ENCODE data around the gene CHRM1.
"Not testable (repeated sequence)": the region's sequence is repeated elsewhere in the genome, so short reads cannot be mapped to it uniquely, and the experiment has no call there.

The CHRM1 gene, protein sequence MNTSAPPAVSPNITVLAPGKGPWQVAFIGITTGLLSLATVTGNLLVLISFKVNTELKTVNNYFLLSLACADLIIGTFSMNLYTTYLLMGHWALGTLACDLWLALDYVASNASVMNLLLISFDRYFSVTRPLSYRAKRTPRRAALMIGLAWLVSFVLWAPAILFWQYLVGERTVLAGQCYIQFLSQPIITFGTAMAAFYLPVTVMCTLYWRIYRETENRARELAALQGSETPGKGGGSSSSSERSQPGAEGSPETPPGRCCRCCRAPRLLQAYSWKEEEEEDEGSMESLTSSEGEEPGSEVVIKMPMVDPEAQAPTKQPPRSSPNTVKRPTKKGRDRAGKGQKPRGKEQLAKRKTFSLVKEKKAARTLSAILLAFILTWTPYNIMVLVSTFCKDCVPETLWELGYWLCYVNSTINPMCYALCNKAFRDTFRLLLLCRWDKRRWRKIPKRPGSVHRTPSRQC

DNA sequence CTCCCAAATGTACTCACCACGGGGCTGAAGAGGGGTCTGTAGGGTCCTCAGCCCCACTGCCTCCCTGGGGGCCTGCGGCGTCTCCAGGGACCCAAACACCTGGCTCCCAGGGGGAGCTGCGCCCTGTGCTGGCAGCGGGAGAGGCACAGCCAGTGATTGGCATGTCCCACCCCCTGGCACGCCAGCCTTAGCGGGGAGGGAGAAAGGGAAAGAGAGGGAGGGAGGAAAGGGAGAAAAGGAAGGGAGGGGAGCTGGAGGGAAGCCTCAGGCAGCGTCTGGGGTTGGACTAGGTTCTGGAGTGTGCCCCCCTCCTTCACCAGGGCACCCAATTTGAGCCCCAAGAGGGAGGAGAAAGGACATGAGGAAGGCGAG lies at the start of gene CHRM1:
TSS of gene CHRM1 (minus strand) at position 163 of the 372 bp plus-strand sequence. CDS start 10,263 bp downstream, outside the sequence.
- DNase-seq, result no peak

DNA sequence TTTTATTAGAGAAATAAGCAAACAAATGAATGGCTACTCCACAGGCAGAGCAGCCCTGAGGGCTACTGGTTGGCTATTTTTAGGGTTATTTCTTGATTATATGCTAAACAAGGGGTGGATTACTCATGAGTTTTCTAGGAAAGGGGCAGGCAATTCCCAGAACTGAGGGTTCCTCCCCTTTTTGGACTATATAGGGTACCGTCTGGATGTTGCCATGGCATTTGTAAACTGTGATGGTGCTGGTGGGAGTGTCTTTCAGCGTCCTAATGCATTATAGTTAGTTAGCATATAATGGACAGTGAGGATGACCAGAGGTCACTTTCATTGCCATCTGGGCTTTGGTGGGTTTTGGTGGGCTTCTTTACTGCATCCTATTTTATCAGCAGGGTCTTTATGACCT lies 44.4 kb upstream of the CHRM1 start:
- DNase-seq, result no peak

DNA sequence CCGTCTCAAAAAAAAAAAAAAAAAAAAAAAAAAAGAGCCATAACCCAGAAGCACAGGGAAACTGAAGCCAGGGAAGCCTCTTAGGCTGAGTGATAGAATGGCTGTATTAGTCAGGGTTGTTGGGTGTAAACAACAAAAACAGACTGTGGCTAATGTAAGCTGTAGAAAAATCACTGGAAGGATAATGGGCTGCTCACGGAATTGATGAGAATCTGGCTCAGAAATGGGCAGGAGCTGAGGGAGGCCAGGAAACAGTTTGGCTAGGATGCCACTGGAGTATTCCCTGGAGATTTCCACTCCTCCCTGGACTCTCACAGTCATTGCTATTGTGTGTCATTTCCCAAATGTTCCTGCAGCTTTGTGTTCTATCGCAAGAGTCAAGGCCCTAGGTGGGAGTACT lies 41.2 kb upstream of the CHRM1 start:
- no peak for DNase-seq

DNA sequence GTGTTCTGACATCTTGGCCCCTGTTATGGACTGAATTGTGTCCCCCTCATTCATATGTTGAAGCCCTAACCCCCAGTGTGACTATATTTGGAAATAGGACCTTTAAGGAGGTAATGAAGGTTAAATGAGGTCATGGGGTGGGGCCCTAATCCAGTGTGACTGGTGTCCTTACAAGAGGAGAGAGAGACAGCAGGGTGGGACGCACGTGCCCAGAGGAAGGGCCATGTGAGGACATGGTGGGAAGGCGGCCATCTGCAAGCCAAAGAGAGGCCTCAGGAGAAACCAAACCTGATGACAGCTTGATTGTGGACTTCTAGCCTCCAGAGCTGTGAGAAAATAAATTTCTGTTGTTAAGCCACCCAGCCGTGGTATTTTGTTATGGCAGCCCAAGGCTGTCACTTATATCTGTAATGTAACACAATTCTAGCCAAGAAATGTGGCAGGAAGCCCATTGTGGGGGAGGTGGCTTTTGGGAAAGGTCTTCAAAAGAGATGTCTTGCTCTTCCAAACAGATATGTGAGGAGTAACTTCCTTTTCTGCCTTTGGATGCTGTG lies 39.9 kb upstream of the CHRM1 start:
- no peak for DNase-seq

DNA sequence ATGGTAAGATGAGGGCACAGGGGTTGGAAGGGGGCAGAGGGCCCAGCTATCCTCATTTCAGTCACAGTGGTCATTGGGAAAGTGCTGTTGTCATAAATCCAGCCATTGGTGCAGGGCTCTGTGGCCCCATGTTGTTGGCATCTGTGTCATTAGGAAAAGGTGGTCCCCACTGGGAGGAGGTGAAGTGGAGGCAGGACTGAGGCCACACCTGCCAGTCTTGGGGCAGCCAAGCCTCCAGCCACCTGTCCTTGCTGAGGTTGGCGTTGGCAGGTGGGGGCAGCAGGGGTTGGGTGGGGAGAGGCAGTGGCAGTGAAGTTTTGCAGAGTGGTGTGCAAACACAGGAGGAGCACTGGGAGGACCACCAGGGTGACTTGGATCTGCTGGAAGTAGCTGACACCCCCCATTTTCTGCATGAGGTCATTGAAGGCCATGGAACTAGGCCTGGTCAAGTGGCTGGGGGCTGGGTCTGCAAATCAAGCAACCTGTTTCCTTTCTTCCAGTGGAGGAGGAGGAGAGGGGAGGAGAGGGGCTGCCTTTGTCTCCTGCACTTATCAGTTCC lies 38.3 kb upstream of the CHRM1 start:
- DNase-seq, result no peak

DNA sequence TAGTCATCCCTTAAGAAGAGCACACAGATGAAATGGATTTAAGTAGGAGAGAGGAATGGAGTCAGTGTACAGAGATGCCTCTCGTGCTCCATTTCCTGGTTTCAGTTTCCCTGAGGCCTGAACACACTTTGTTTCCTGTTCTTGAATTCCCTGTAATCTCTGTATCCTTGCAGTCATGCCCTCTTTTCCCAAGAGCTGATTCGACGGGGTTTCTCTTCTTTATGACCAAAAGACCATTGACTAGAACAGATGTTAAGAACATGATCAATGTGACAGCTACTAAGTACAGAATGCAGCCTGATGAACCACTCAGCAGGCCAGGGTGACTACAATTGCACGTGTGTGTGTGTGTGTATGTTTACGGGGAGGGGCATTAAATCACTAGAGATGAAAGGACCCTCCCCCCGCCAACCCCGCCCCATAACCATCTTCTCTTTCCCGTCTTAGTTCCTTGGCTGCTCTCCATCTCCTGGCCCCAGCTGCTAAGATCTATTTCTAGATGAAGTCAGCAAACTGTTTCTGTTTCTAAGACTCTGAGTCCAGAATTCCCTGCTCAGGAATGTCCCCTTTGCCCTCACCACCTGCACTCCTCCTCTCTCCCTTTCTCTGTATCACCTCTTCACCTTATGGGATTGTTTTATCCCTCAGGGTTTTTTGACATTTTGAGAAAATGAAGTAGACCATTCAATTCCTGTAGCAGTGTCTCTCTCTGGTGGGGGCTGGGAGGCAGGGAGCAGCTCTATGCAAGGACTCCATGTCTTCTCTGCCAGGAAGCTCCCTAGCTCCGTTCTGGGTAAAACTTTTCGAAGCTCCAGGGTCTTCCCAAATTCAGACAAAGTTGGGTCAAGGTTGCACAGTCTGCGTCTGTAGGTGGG lies 37.6 kb upstream of the CHRM1 start:
- DNase-seq, result no peak

DNA sequence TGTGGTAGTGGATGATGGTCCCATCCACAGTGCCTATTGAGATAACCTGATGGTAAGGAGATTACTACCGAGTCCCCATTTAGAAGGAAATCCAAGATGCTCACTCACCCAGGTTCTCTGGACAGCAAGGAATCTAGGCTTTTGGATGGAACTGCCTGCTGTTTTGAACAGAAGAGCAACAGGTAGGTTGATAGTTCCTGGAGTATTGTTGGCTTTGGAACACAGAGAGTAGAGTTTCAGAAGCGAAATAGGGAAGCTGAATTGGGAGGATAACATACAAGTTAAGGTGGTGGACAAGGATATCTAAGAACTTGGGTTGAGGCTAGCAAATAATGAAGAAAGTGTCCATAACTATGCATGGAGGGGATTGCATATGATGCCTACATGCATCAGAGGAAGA lies 36.0 kb upstream of the CHRM1 start:
- DNase-seq, result no peak

DNA sequence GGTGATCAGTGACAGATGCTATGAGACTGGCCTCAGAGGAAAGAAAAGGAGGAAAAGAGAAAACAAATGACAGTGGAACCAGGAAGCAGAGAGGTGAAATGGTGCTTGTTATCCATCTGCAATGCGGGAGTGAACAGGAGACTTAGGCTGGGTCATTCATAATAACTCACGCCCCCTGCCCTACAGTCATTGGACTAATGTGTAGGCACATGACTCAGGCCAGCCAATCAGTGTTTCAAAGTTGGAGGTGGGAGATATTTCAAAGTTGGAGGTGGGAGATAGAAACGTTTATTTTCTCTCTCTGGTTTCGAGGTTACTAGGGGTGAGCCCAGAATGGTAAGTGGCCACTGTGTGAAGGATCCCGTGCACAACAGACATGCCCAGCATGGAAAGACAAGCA lies 33.3 kb upstream of the CHRM1 start:
- DNase-seq, result no peak

DNA sequence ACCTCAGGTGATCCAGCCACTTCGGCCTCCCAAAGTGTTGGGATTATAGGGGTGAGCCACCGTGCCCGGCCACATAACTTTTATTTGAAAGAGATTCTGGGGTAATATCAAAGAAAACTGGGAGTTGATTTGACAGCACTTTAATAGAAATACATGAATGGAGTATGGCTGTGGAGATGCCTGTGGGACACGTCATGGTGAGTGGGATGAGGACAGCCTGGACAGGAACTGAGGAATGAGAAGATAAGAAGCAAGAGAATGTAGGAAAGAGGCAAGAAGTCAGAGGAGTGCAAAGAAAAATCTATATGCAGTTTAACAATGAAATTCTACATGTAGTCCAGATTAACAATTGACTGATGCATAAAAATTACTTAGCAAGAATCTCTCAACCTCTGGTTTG lies 32.6 kb upstream of the CHRM1 start:
- no peak for DNase-seq

DNA sequence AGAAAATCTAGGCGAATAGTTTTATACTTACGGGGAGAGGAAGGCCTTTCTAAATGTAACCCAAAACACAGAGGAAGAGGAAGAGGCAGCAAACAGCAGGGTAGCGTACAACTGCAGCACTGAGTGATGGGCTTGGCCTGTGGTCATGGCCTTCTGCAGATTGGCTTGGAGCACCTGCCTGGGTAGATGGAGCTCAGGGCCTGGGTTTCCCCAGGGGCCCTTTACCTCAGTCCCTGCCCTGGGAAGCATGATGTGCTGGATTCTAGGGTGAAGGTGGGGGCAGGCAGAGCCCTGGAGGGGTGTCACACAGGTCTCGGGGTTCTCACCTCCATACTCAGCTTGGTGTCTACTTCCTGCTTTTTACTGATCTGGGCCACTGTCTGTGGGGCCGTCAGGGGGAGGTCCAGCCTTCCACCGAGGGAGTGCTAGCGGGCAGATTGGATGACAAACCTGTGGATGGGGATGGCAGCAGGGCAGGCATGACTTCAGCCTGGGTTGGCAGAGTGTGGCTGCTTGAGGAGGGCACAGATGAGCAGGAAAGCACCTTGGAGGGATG lies 27.7 kb upstream of the CHRM1 start:
- DNase-seq, result no peak

DNA sequence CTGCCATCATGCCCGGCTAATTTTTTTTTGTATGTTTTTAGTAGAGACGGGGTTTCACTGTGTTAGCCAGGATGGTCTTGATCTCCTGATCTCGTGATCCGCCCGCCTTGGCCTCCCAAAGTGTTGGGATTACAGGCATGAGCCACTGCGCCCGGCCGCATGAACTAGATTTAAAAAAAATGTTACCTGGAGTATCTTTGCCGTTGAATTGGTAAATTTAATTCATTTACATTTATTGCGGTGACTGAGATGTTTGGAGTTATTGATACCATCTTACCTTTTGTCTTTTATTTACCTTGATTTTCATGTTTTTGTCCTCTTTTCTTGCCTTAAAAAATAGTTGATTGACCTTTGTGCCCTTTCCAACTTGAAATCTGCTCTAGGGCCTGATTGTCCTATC lies 24.4 kb upstream of the CHRM1 start:
- DNase-seq, result not testable (repeated sequence)

DNA sequence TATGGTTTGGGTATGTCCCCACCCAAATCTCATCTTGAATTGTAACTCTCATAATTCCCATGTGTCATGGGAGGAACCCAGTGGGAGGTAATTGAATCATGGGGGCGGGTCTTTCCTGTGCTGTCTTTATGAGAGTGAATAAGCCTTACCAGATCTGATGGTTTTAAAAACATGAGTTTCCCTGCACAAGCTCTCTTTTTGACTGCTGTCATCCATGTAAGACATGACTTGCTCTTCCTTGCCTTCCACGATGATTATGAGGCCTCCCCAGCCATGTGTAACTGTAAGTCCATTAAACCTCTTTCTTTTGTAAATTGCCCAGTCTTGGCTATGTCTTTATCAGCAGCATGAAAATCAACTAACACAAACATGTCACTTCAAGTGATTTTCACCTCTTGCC lies 16.4 kb upstream of the CHRM1 start:
- DNase-seq, result not testable (repeated sequence)

DNA sequence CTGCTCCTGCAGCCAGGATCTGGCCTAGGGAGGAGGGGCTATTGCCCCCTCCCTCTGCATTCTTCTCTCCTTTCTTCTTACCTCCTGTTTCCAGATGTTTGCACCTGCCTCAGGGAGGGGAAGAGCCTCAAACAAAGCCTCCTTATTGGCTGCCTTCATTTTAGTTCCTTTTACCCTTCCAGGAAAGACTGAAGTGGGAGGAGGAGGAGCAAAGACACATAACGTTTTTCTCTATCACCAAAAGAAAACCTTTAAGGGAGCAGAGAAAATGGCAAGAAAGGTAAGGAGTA lies 13.3 kb upstream of the CHRM1 start:
- DNase-seq, result no peak

DNA sequence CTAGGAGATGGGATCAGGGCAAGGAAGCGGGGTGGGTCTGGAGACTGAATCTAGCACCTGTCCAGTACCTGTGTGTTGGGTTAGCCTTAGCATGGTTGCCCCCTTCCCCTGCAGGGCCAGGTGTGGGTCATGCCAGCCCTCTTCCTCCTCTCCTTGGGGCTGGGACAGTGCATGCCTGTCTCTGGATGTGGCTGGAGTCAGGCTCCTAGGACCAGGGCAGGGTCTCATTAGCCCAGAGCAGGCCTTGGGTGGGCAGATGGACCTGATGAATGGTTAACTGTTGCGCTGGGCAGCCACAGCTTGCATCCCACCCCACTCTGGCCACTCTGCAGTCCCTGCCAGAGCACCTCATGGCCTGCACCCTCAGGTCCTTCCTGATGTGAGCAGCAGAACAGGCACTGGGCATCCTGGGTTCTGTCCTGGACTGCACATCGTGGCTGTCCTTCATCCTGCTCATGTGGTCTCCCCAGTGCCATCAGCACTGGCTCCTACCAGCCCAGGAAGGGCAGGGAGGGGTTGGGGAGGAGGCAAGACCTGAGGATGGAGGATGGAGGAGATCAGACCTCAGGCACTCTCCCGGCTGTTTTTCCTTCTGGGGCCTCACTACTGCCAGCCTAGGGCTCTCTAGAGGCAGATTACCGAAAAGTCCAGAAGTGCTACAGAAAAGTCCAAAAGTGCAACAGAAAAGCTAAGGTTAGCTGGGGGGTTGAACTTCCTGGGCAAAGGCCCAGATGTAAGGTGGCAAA lies 12.8 kb upstream of the CHRM1 start:
- no peak for DNase-seq

DNA sequence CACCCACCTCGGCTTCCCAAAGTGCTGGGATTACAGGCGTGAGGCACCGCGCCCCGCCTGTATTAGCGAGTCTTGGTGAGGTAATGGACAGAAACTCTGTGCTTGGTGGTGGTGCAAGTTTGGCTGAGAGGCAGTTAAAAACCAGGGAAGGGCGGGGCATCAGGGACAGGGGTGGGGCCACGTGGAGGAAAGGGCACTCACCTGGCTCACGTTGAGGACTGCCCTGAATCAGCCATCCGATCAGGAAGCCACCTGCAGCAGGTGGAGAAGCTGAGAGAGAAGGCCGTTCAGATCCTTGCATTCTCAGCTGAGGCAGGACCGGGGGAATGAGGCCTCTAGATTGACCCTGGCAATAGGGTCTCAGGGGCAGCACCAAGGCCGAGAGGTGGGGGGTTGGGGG lies 12.1 kb upstream of the CHRM1 start:
- no peak for DNase-seq

DNA sequence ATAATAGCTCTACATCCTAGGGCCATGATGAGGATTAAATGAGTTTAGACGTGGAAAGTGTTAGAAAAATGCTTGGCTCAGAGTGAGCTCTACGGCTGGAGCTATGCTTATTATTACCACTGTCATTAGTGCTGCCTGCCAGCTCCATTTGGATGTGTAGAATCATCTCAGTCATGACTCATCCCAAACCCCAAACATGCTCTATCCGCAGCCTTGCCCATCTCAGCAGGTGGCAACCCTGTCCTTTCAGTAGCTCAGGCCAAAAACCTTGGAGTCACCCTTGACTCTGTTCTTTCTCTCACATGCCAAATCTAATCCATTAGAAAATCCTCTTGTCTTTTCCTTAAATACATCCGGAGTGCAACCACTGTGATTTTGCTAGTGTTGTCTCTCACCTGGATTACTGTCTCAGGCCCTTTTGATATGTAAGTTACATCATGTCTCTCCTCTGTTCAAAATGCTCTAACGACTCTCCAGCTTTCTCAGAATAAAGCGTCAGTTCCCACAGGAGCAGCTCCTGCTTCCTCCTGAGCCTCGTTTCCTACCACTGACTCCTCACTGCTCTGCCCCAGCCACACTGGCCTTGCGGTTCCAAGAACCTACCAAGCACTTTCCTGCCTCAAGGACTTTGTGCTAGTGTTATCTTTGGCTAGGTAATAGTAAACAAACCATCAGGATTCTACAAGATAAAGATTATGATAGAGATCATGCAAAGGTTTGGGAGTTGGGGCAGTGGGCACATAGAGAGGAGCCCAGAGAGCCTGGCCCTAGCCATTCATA lies 10.5 kb upstream of the CHRM1 start:
- no peak for DNase-seq

DNA sequence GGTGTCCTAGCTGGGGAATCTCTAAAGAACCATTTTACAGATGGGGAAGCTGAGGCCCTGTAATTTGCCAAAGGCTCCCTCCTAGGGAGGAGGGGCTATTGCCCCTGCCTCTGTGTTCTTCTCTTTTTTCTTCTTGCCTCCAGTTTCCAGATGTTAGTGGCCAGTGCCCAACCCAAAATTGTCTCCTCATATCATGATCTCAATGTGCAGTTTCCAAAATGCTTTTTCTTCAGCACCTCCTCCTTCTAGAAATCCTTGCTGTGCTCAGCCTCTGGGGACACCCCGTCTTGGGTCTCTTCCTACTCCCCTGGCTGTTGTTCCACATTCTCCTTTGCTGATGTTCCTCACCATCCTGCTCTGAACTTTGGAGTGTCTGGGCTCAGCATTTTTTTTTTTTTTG lies 9.5 kb upstream of the CHRM1 start:
- DNase-seq, result no peak

DNA sequence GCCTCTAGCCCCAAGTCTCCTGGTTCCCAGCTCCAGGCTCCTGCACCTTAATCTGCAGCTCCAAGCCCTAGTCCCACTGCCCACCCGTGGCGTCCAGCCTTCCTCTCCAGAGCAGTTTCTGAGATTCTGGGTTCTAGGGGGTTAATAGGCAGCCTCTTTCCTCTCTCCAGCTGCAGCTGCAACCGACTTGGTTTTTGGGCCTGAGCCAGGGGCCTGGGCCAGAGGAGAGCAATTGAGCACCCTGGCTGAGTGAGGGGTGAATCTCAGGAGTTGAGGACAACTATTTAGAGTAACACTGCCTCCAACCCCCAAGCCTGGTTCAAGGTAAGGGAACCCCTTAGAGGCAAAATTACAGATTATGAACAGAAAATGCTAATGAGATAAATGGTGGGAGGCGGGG lies 9.0 kb upstream of the CHRM1 start:
- no peak for DNase-seq

DNA sequence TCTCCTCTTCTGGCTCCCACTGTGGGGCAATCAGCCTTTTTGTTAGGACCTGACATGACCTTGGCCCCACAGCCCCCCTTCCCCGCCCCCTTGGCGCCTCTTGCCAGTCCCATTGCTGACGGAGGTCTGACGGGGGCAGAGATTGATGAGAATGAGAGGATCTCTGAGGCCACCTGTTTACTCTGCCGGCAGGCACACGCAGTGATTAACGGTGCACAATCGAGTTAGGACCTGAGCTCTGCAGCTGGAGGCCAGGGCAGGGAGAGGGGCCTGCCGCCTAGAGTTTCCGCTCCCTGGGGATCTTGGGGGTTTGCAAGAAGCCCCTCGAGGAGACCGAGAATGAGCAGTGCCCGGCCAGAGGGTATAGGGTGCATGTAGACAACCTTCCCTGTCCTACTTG lies 6.8 kb upstream of the CHRM1 start:
- no peak for DNase-seq

DNA sequence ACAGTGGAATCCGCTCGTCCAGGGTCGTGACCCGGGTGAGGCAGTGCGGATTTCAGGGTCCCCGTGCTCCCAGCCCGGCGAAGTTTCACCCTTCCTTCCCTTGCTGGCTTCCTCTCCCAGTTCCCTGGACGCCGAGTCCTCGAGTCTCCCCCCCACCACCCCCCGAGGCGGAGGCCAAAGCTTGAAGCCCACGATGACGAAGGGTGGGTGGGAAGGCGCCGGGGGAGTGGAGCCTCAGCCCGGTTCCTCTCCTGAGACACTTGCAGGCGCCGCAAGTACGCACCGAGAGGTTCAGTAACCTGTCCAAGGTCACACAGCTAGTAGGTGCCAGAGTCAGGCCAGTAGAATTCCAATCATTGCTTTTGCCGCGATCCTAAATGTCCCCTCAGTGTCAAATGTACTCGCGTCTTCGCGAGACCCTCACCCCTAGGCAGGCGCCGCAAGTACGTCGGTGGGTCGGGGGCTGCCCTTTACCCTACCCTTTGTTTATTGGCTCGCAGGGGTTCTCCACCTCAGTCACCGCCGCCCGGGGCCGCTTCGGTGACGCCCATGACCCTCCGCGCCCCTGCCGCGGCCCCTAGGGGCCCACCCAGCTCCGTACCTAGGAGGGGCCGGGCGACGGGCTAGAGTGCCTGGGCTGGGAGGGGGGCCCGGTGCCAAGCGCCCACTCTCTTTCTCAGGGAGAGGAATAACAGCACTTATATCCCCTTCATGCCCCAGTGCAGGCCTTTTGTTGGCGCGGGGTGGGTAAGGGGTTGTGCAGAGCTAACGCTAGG lies 5.7 kb upstream of the CHRM1 start:
- DNase-seq, result no peak

Measured in Kasumi-1 (cell line).